Body of pancreas (tissue), 4 donors: ENCODE measurements around the gene FRMD5.

Source experiments
- CTCF ChIP-seq, 7 experiments: fragments of 450-650 bp in 4 of 7; fragments of 200-600 bp in 3 of 7; sonication (generic) in 3 of 7; IDR thresholded peaks; one replicate each; pipeline ENCODE4 v1.5.1; 2016 to 2019; ENCODE audit warnings: antibody characterized with exemption in 7 of 7
- POLR2A ChIP-seq, 3 donors: fragments of 450-650 bp; IDR thresholded peaks; one replicate each; pipeline ENCODE4 v1.6.1; 2016; ENCODE audit warnings: antibody characterized with exemption in 3 of 3, mild to moderate bottlenecking in 2 of 3

- no peak for TF ChIP-seq CTCF (IDR thresholded peaks at IDR 0.05)
- no peak for TF ChIP-seq POLR2A (IDR thresholded peaks at IDR 0.05)
Observed at GRCh38 chr15:43958861-43959330, 236.2 kb downstream of the FRMD5 start.
